22Rv1 (cell line): ENCODE results near the gene KIAA1217.

ENCODE experiments used
- ZFX ChIP-seq: fragments of 450-650 bp; IDR thresholded peaks from 2 replicates; pipeline ENCODE4 v1.6.1; 2017; ENCODE audit warnings: antibody characterized with exemption, borderline replicate concordance
- TF ChIP-seq, protein P1 (sequence below): fragments of 450-650 bp; IDR thresholded peaks from 2 replicates; pipeline ENCODE4 v1.5.1; 2017; ENCODE audit warnings: mild to moderate bottlenecking

DNA sequence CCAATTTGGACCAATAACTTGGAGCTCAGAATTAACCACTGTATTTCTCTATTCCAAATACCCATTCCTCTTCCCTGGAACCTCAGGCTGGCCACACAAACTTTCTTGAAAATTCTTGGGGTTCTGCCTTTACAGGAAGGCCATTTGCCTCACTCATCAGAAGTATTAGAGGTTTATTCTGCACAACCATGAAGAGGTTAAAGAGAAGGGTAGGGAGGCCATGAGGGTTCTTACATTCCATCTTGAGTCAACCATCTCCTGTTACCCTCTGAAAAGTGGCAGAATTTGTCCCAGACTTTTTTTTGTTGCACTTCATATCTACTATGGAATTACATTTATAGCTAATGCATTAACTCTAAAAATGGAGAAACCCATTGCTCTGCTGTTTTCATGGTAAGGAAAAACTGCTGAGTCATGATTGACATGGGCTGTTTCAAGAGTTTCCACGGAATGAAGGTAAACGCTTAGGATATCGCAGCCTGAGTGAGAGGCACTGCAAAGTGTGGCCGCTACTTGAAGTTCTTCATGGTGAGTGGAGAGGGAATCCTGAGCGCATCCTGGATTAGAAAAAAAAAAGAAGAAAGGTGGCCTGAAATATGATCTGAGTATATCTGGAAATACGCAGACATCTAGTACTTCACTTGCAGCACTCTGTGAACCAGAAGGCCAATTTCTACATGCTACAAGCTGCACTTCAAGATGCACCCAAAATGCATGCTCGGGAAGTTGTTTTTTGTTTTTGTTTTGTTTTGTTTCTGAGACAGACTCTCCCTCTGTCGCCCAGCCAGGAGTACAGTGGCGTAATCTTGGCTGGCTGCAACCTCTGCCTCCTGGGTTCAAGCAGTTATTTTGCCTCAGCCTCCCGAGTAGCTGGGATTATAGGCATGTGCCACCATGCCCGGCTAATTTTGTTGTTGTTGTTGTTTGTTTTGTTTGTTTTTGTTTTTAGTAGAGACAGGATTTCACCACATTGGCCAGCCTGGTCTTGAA is 83.7 kb downstream of the KIAA1217 start:
- TF ChIP-seq, protein P1, sequence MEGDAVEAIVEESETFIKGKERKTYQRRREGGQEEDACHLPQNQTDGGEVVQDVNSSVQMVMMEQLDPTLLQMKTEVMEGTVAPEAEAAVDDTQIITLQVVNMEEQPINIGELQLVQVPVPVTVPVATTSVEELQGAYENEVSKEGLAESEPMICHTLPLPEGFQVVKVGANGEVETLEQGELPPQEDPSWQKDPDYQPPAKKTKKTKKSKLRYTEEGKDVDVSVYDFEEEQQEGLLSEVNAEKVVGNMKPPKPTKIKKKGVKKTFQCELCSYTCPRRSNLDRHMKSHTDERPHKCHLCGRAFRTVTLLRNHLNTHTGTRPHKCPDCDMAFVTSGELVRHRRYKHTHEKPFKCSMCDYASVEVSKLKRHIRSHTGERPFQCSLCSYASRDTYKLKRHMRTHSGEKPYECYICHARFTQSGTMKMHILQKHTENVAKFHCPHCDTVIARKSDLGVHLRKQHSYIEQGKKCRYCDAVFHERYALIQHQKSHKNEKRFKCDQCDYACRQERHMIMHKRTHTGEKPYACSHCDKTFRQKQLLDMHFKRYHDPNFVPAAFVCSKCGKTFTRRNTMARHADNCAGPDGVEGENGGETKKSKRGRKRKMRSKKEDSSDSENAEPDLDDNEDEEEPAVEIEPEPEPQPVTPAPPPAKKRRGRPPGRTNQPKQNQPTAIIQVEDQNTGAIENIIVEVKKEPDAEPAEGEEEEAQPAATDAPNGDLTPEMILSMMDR = no peak
- TF ChIP-seq ZFX = no peak
